Transverse colon (tissue), 4 donors: Measurements from ENCODE around the gene CYFIP2. TPM values are rescaled to one million over a fixed set of nuclear protein-coding genes. Genes with fewer than 3 reads are reported as not detected.

Experiments used
- DNase-seq: peaks from one replicate; pipeline ENCODE4 v3.0.0-alpha.2; 2019
- H3K27ac ChIP-seq, 4 donors: fragments of 200-600 bp; sonication (generic); 2 replicates each; pipeline ENCODE4 v1.5.1; 2016 to 2018; ENCODE audit warnings: inconsistent platforms in 4 of 4
- H3K27me3 ChIP-seq: fragments of 200-600 bp; sonication (generic); 2 replicates; pipeline ENCODE4 v1.5.1; 2017; ENCODE audit warnings: inconsistent platforms
- H3K36me3 ChIP-seq, 4 donors: fragments of 200-600 bp; sonication (generic); 2 replicates each; pipeline ENCODE4 v1.5.1; 2017 to 2019; ENCODE audit warnings: inconsistent platforms in 4 of 4
- H3K4me1 ChIP-seq, 4 donors: fragments of 200-600 bp; sonication (generic); 2 replicates each; pipeline ENCODE4 v1.5.1; 2017 to 2020; ENCODE audit warnings: inconsistent platforms in 4 of 4
- H3K4me3 ChIP-seq, 4 donors: fragments of 200-600 bp; sonication (generic); 1 replicate in 1 of 4; 2 replicates in 3 of 4; pipeline versions ENCODE4 v1.5.1 to v1.6.1; 2017 to 2019; ENCODE audit warnings: inconsistent platforms in 4 of 4
- H3K9me3 ChIP-seq, 2 donors: fragments of 200-600 bp; sonication (generic); 2 replicates each; pipeline ENCODE4 v1.5.1; 2017 to 2019; ENCODE audit warnings: inconsistent platforms in 2 of 2
- EP300 ChIP-seq: sonication (generic); formaldehyde crosslinking; IDR thresholded peaks from one replicate; pipeline ENCODE4 v1.6.1; 2017; ENCODE audit warnings: antibody characterized with exemption, low read depth
- POLR2A ChIP-seq: fragments of 450-650 bp; IDR thresholded peaks from one replicate; pipeline ENCODE4 v1.6.1; 2016; ENCODE audit warnings: antibody characterized with exemption, mild to moderate bottlenecking, moderate library complexity
- POLR2AphosphoS5 ChIP-seq, 3 donors: sonication (generic); formaldehyde crosslinking; IDR thresholded peaks; one replicate each; pipeline ENCODE4 v1.6.1; 2016; ENCODE audit warnings: antibody characterized with exemption in 3 of 3
- WGBS, 2 donors: methylation state at CpG; one replicate each; pipeline ENCODE4 v1.1.5; 2018; ENCODE audit warnings: low coverage in 1 of 2; 5-methylcytosine and 5-hydroxymethylcytosine counted together
- in situ Hi-C, 4 donors: fragments of 200-750 bp; cut with MboI; loops; one replicate each; pipeline versions ENCODE4 v1.15.0 to v1.15.1; 2017; ENCODE audit warnings: low sequenced_read_pairs in 3 of 4, low pct_ligation_motif_present in 1 of 4, low pct_unique_long_range_greater_than_20kb in 1 of 4
- intact Hi-C: fragments of 100-400 bp; cut with DNase I; formaldehyde crosslinking; loops from one replicate; pipeline ENCODE4 v1.15.1; 2023; ENCODE audit warnings: low total_unique reads
- total RNA-seq, 4 donors: library from RNA; depleted of rRNA; stranded (reverse); fragments of >200 nt; gene quantifications; one replicate each; pipeline ENCODE4 v1.1.0, GENCODE V29; 2016
- TF ChIP-seq, protein P1 (sequence below), 5 experiments: fragments of 200-600 bp in 3 of 5; fragments of 450-650 bp in 2 of 5; sonication (generic) in 3 of 5; IDR thresholded peaks; 1 replicate in 2 of 5; 2 replicates in 3 of 5; pipeline ENCODE4 v1.5.1; 2016 to 2017; ENCODE audit warnings: antibody characterized with exemption in 5 of 5, inconsistent platforms in 3 of 5, mild to moderate bottlenecking in 2 of 5, moderate library complexity in 1 of 5

The CYFIP2 gene
- total RNA-seq, 4 donors from 2014 or later, result 34.0 to 134 (median 41.6) TPM

GRCh38 chr5:157280927-157281326 lies 15.0 kb downstream of the CYFIP2 start:
- no peak for DNase-seq
- Histone ChIP-seq H3K9me3 (no peaks in the 10 kb centered on the region), H3K27ac (no peak overlapping the region), H3K36me3 (no peaks in the 10 kb centered on the region), H3K4me3 (no peak overlapping the region), H3K4me1 (no peaks in the 10 kb centered on the region), H3K27me3 (no peaks in the 10 kb centered on the region)
- intact Hi-C loops, result no loop called here
- in situ Hi-C loops, result no loop called here
- WGBS, 2 donors, result 76 to 78% methylated on average over 3 of the region's 3 CpGs
- TF ChIP-seq EP300 (no peak), POLR2AphosphoS5 (IDR thresholded peaks at IDR 0.05) (no peak), POLR2A (no peak)
- TF ChIP-seq, protein P1, sequence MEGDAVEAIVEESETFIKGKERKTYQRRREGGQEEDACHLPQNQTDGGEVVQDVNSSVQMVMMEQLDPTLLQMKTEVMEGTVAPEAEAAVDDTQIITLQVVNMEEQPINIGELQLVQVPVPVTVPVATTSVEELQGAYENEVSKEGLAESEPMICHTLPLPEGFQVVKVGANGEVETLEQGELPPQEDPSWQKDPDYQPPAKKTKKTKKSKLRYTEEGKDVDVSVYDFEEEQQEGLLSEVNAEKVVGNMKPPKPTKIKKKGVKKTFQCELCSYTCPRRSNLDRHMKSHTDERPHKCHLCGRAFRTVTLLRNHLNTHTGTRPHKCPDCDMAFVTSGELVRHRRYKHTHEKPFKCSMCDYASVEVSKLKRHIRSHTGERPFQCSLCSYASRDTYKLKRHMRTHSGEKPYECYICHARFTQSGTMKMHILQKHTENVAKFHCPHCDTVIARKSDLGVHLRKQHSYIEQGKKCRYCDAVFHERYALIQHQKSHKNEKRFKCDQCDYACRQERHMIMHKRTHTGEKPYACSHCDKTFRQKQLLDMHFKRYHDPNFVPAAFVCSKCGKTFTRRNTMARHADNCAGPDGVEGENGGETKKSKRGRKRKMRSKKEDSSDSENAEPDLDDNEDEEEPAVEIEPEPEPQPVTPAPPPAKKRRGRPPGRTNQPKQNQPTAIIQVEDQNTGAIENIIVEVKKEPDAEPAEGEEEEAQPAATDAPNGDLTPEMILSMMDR (IDR thresholded peaks at IDR 0.05), result no peak

DNA sequence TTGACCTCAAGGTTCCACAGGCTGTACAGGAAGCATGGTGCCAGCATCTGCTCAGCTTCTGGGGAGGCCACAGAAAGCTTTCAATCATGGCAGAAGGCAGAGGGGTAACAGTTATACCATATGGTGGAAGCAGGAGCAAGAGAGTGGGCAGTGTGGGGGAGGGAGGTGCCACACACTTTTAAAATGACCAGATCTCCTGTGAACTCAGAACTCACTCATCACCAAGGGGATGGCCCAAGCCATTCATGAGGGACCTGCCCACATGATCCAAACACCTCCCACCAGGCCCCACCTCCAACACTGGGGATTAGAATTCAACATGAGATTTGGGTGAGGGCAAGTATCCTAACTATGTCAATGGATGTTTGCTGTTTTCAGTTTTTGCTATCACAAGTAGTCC lies 16.2 kb downstream of the CYFIP2 start:
- Histone ChIP-seq H3K4me3 (no peak overlapping the region), H3K27me3 (no peaks in the 10 kb centered on the region), H3K9me3 (no peaks in the 10 kb centered on the region), H3K4me1 (no peaks in the 10 kb centered on the region), H3K36me3 (no peaks in the 10 kb centered on the region), H3K27ac (no peak overlapping the region)
- DNase-seq, result no peak
- in situ Hi-C loops, result no loop called here
- intact Hi-C loops, result no loop called here
- TF ChIP-seq, protein P1 (IDR thresholded peaks at IDR 0.05), result no peak
- TF ChIP-seq POLR2AphosphoS5 (IDR thresholded peaks at IDR 0.05) (no peak), EP300 (no peak), POLR2A (no peak)

- in situ Hi-C loops (no loop called here), intact Hi-C loops (no loop called here)
- no peak for DNase-seq
- TF ChIP-seq POLR2A (no peak), EP300 (no peak), POLR2AphosphoS5 (IDR thresholded peaks at IDR 0.05) (no peak)
- TF ChIP-seq, protein P1 (IDR thresholded peaks at IDR 0.05), result no peak
- Histone ChIP-seq H3K9me3 (no peaks in the 10 kb centered on the region), H3K4me3 (no peak overlapping the region), H3K27me3 (no peaks in the 10 kb centered on the region), H3K4me1 (no peaks in the 10 kb centered on the region), H3K36me3 (no peaks in the 10 kb centered on the region), H3K27ac (no peak overlapping the region)
- 81 to 83% methylated on average over 2 to 3 of the region's 3 CpGs for WGBS, 2 donors
These were observed 17.5 kb downstream of the CYFIP2 start for GRCh38 chr5:157283434-157283833.

DNA sequence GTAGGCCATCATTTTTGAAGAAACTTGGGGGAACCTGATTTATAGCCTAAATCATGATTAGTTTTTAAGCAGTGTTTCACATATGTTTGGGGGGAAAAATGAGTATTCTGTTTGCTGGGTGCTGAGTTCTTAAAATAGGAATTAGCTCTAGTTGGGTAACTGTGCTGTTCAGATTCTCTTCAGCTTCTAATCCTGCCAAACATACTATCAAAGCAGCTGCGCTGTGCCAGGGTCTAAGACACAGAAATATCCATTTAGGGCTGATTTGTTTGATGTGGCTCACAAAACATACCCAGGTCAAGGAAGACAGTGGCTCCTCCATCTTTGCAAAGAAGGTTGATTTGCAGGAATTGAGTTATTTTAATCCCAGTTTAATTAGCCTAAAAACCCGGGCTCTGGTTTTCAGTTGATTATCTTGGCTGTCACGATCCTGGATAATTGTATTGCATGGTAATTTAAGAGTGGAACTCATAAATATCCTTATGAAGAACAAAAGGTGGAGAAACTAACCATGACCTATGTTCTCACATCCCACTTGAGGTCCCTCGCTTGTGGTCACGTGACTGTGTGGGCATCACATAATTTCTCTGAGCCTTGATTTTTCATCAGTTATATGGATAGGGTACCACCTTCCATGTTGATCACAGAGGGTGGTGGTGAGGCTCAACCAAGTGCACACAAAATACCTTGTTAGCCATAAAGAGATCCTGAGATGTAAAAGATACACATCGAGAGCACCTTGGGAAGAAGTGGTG lies 18.7 kb downstream of the CYFIP2 start:
- H3K4me1 ChIP-seq, result no peaks in the 10 kb centered on the region
- H3K36me3 ChIP-seq, result no peaks in the 10 kb centered on the region
- in situ Hi-C loops, result no loop called here
- intact Hi-C loops, result no loop called here
- H3K27ac ChIP-seq, result no peak overlapping the region
- DNase-seq, result no peak
- H3K27me3 ChIP-seq, result no peaks in the 10 kb centered on the region
- H3K4me3 ChIP-seq, result no peak overlapping the region
- WGBS, 2 donors, result 91 to 100% methylated on average over 2 to 6 of the region's 6 CpGs
- TF ChIP-seq POLR2AphosphoS5 (IDR thresholded peaks at IDR 0.05) (no peak), EP300 (no peak), POLR2A (no peak)
- TF ChIP-seq, protein P1 (IDR thresholded peaks at IDR 0.05), result no peak
- H3K9me3 ChIP-seq, result no peaks in the 10 kb centered on the region
